Measurements from ENCODE around the gene SBF1.

Gene SBF1

GRCh38 chr22:50485221-50486131, 10.6 kb upstream of the SBF1 start:
- DNase-seq: no peak

- DNase-seq: no peak
These were observed 9.4 kb upstream of the SBF1 start for GRCh38 chr22:50483977-50484853.

GRCh38 chr22:50483556-50483955, 8.7 kb upstream of the SBF1 start:
- DNase-seq: no peak

- DNase-seq: no peak
These were observed 8.3 kb upstream of the SBF1 start for GRCh38 chr22:50483106-50483505.

GRCh38 chr22:50482107-50483074, 7.6 kb upstream of the SBF1 start:
- peak; percentile 47 for DNase-seq

- DNase-seq: peak; percentile 56
These were observed 6.7 kb upstream of the SBF1 start, which contains the start of gene ADM2 for GRCh38 chr22:50481440-50482106. Gene ADM2 (plus strand): TSS chr22:50481543. CDS start chr22:50481848, 305 bp downstream.

GRCh38 chr22:50481045-50481439, 6.2 kb upstream of the SBF1 start:
- DNase-seq: no peak

- no peak for DNase-seq
These were observed 4.9 kb upstream of the SBF1 start for GRCh38 chr22:50479721-50480120.

GRCh38 chr22:50477923-50478322, 3.1 kb upstream of the SBF1 start:
- DNase-seq: no peak

- no peak for DNase-seq
These were observed 2.0 kb upstream of the SBF1 start for GRCh38 chr22:50476868-50477267.

GRCh38 chr22:50475652-50476002, 792 bp upstream of the SBF1 start:
- DNase-seq: no peak

GRCh38 chr22:50473855-50474671, 772 bp downstream of the SBF1 start:
- peak; percentile 48 for DNase-seq

- DNase-seq: peak; percentile 67
These were observed 1.7 kb downstream of the SBF1 start for GRCh38 chr22:50473088-50473487.

- no peak for DNase-seq
These were observed 2.9 kb downstream of the SBF1 start for GRCh38 chr22:50471962-50472361.

GRCh38 chr22:50471197-50471847, 3.5 kb downstream of the SBF1 start:
- DNase-seq: no peak

- DNase-seq: peak; percentile 75
These were observed 4.3 kb downstream of the SBF1 start for GRCh38 chr22:50470491-50470890.

GRCh38 chr22:50469377-50470305, 5.2 kb downstream of the SBF1 start:
- DNase-seq: peak; percentile 98

- DNase-seq: no peak
These were observed 6.2 kb downstream of the SBF1 start for GRCh38 chr22:50468626-50469025.

- DNase-seq: no peak
These were observed 6.9 kb downstream of the SBF1 start for GRCh38 chr22:50467773-50468440.
